ENCODE results near the gene HCRTR2. TPM values are rescaled to one million over a fixed set of nuclear protein-coding genes. Genes with fewer than 3 reads are reported as not detected.

Gene HCRTR2
- total and polyA plus RNA-seq, 2 of the 8 experiments (the other 6 are each of a cell fraction or from before 2014, with no cell fraction given) = 0.19 to 0.23 TPM

DNA sequence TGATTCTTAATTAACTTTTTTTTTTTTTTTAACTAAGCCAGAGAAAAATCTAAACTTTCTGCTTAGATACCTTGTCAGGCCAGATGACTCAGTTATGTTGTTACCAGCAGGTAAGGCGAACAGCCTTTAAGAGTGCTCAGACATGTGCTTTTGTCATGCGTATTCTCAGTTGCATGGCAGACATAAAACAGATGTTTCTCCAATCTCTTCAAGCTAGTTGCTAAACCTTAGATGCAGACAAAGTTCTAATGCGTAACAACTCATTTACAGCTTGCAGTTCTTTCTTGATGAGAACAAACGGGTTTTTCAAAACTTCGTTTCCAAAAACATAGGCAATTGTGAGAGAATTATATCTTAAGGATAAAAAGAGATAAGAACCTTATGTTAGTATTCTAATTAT lies 103.3 kb downstream of the HCRTR2 start:
- Histone ChIP-seq H3K9me3 (ENCODE audit: insufficient read depth in 2 of 2, low read depth in 1 of 2, low read length in 1 of 2) (no peaks in the 10 kb centered on the region), H3K79me1 (ENCODE audit: low read depth, low read length) (no peaks in the 10 kb centered on the region), H3K4me3 (ENCODE audit: extremely low read depth in 1 of 4, insufficient read depth in 2 of 4, low read depth in 3 of 4, low read length in 4 of 4) (no peak overlapping the region), H3K23me2 (ENCODE audit: low read depth, low read length) (no peaks in the 10 kb centered on the region; the same call in 1 of the 2 replicates), H2AFZ (ENCODE audit: low read length) (no peak overlapping the region), H4K91ac (replicated peaks; ENCODE audit: insufficient read length, low read length) (no peak overlapping the region), H3K27me3 (replicated peaks in 1 of 4; ENCODE audit: control insufficient read depth in 3 of 4, extremely low read depth in 1 of 4, insufficient read depth in 3 of 4, low read length in 3 of 4) (no peaks in the 10 kb centered on the region), H3K4ac (replicated peaks; ENCODE audit: insufficient read length, low read depth, low read length) (no peak overlapping the region), H3K36me3 (ENCODE audit: control insufficient read depth in 2 of 4, insufficient read depth in 4 of 4, low read length in 3 of 4) (no peaks in the 10 kb centered on the region), H4K20me1 (replicated peaks in 1 of 2; ENCODE audit: control insufficient read depth in 1 of 2, insufficient read depth in 2 of 2, low read length in 2 of 2) (no peaks in the 10 kb centered on the region), H4K8ac (ENCODE audit: extremely low read depth, insufficient read depth, low read length) (no peak overlapping the region), H2BK20ac (ENCODE audit: low read length) (no peak overlapping the region), H4K5ac (ENCODE audit: insufficient read length, low read depth, low read length) (no peak overlapping the region), H2BK12ac (ENCODE audit: low read depth, low read length) (no peak overlapping the region), H2AK5ac (ENCODE audit: low read depth, low read length) (no peak overlapping the region), H3K79me2 (ENCODE audit: control insufficient read depth in 1 of 2, insufficient read depth in 2 of 2, low read length in 2 of 2) (no peaks in the 10 kb centered on the region), H2BK120ac (replicated peaks; ENCODE audit: low read depth, low read length) (no peak overlapping the region), H3K14ac (ENCODE audit: insufficient read length) (no peak overlapping the region), H3K4me2 (ENCODE audit: insufficient read depth in 1 of 2, low read depth in 2 of 2, low read length in 2 of 2) (no peak overlapping the region), H3K4me1 (replicated peaks in 1 of 4; ENCODE audit: control insufficient read depth in 3 of 4, insufficient read depth in 4 of 4, low read length in 3 of 4) (peaks cover 0 to 7% (median 2%) of the 10 kb centered on the region in 4 experiments; a peak in 4 of 7 replicates), H3K9ac (replicated peaks in 1 of 4; ENCODE audit: extremely low read depth in 1 of 4, low read depth in 3 of 4, low read length in 3 of 4) (no peak overlapping the region), H3K18ac (ENCODE audit: extremely low read depth, low read length) (no peak overlapping the region), H3K56ac (replicated peaks; ENCODE audit: insufficient read length, low read depth, low read length) (no peak overlapping the region), H3K23ac (ENCODE audit: insufficient read length) (no peak overlapping the region), H2BK15ac (ENCODE audit: low read length) (no peak overlapping the region), H2BK5ac (ENCODE audit: low read depth, low read length) (no peak overlapping the region), H3K27ac (ENCODE audit: low read depth, low read length) (no peak overlapping the region)
- no peak for FAIRE-seq
- POLR2A ChIA-PET (ENCODE audit: partially characterized antibody) = no interaction called here
- CTCF ChIA-PET (ENCODE audit: partially characterized antibody) = interaction anchor here (1.1 to 1.2 kb wide), 3 partner anchors 10 to 250 kb away, joined by 3 to 9 read pairs (median 6); no protein-coding TSS in a partner anchor
- WGBS, 2 experiments (ENCODE audit: extremely low coverage in 1 of 2, insufficient coverage in 1 of 2, insufficient read length in 1 of 2, insufficient replicate concordance in 2 of 2, low coverage in 1 of 2, low lambda C conversion rate in 2 of 2, missing lambda C conversion rate in 1 of 2) = 56% methylated on average over 5 of the region's 5 CpGs; no CpG with 5 or more reads in 1 of the 2 experiments
- DNase-seq (ENCODE audit: low read depth in 1 of 2, low spot score in 2 of 2) = no peak
- TF ChIP-seq SP1 (IDR thresholded peaks at IDR 0.05; ENCODE audit: low read depth, low read length) = no peak

All from H1 (cell line).